Stimulated activated CD8-positive, alpha-beta memory T cell treated with anti-CD3 and anti-CD28 coated beads, Interleukin-2, amount 100 ng/mL, for 48 hours (primary cell): ENCODE data around the gene CALM3.
A peak's percentile ranks its signal among the peaks of the same experiment; 100 is the strongest.

Source experiments
- DNase-seq, 2 donors: peaks; one replicate each; pipeline ENCODE4 v3.0.0-alpha.2; 2020; ENCODE audit warnings: low read depth in 2 of 2

CALM3 gene

GRCh38 chr19:46599716-46600373 is 1.3 kb upstream of the CALM3 start:
- DNase-seq, result no peak

- DNase-seq, result peak; percentile 94 to 96
Observed at GRCh38 chr19:46600384-46601317, 479 bp upstream of the CALM3 start.

- peak in 1 of 2 donors; percentile 46 for DNase-seq
Observed at GRCh38 chr19:46602392-46603194, 1.5 kb downstream of the CALM3 start.

GRCh38 chr19:46603195-46603637 is 2.1 kb downstream of the CALM3 start:
- no peak for DNase-seq

- DNase-seq, result no peak
Observed at GRCh38 chr19:46603752-46604231, 2.7 kb downstream of the CALM3 start.

- DNase-seq, result no peak
Observed at GRCh38 chr19:46604781-46605355, 3.7 kb downstream of the CALM3 start.

GRCh38 chr19:46605356-46605821 is 4.3 kb downstream of the CALM3 start:
- no peak for DNase-seq

- no peak for DNase-seq
Observed at GRCh38 chr19:46606019-46606418, 4.9 kb downstream of the CALM3 start.

GRCh38 chr19:46606681-46607447 is 5.7 kb downstream of the CALM3 start:
- DNase-seq, result no peak

GRCh38 chr19:46607448-46607841 is 6.3 kb downstream of the CALM3 start:
- DNase-seq, result no peak

- no peak for DNase-seq
Observed at GRCh38 chr19:46608178-46608577, 7.0 kb downstream of the CALM3 start.

GRCh38 chr19:46608581-46609345 is 7.6 kb downstream of the CALM3 start:
- no peak for DNase-seq

GRCh38 chr19:46609511-46610412 is 8.6 kb downstream of the CALM3 start:
- no peak for DNase-seq

- DNase-seq, result no peak
Observed at GRCh38 chr19:46610413-46610775, 9.3 kb downstream of the CALM3 start.

GRCh38 chr19:46610851-46611770 is 10.0 kb downstream of the CALM3 start:
- no peak for DNase-seq

GRCh38 chr19:46611776-46612175 is 10.6 kb downstream of the CALM3 start:
- DNase-seq, result no peak

- no peak for DNase-seq
Observed at GRCh38 chr19:46613525-46613924, 12.4 kb downstream of the CALM3 start.
